HepG2 (cell line): ENCODE data around the gene ALMS1. TPM values are rescaled to one million over a fixed set of nuclear protein-coding genes. Genes with fewer than 3 reads are reported as not detected.

ENCODE experiments used
- ARHGAP35 ChIP-seq: sonication (generic); formaldehyde crosslinking; IDR thresholded peaks from 2 replicates; pipeline ENCODE4 v1.9.0; 2022; ENCODE audit warnings: mild to moderate bottlenecking, inconsistent platforms, moderate library complexity, missing genetic modification reagents, borderline replicate concordance
- ATF7-NPFF ChIP-seq: sonication (generic); formaldehyde crosslinking; IDR thresholded peaks from 2 replicates; pipeline ENCODE4 v1.8.1; 2023; ENCODE audit warnings: mild to moderate bottlenecking, low read depth, missing genetic modification reagents, moderate library complexity
- CHD2 ChIP-seq: IDR thresholded peaks from 2 replicates; pipeline ENCODE4 v1.6.1; 2011; ENCODE audit warnings: low read depth, low read length, improper control_type of control experiment
- CREB1 ChIP-seq, 2 experiments: fragments of 450-650 bp in 1 of 2; IDR thresholded peaks; 2 replicates each; pipeline ENCODE4 v1.6.1; 2016 to 2017; ENCODE audit warnings: control low read depth in 1 of 2, mild to moderate bottlenecking in 1 of 2, missing compliant biosample characterization in 1 of 2, missing genetic modification characterization in 1 of 2
- DDIT3 ChIP-seq: sonication (generic); formaldehyde crosslinking; IDR thresholded peaks from 2 replicates; pipeline ENCODE4 v1.4.0; 2020; ENCODE audit warnings: mild to moderate bottlenecking, missing genetic modification reagents
- EHMT2 ChIP-seq: fragments of 200-600 bp; sonication (generic); IDR thresholded peaks from 2 replicates; pipeline ENCODE4 v1.7.0; 2017; ENCODE audit warnings: antibody characterized with exemption, low read depth, low read length, borderline replicate concordance
- HES4 ChIP-seq: sonication (generic); formaldehyde crosslinking; IDR thresholded peaks from 2 replicates; pipeline ENCODE4 v1.9.0; 2021; ENCODE audit warnings: mild to moderate bottlenecking, missing genetic modification reagents, borderline replicate concordance
- HOXA7 ChIP-seq: sonication (generic); formaldehyde crosslinking; IDR thresholded peaks from 2 replicates; pipeline ENCODE4 v1.8.1; 2022; ENCODE audit warnings: mild to moderate bottlenecking, missing genetic modification reagents, moderate library complexity
- ISL2 ChIP-seq: sonication (generic); formaldehyde crosslinking; IDR thresholded peaks from 2 replicates; pipeline ENCODE4 v1.5.0; 2020; ENCODE audit warnings: missing genetic modification reagents
- MAFK ChIP-seq, 2 experiments: IDR thresholded peaks in 1 of 2; conservative IDR thresholded peaks in 1 of 2; 2 replicates each; pipeline ENCODE4 v1.6.1; 2011; ENCODE audit warnings: improper control_type of control experiment in 2 of 2, low read length in 2 of 2
- NAIF1 ChIP-seq: sonication (generic); formaldehyde crosslinking; IDR thresholded peaks from 2 replicates; pipeline ENCODE4 v1.5.0; 2020; ENCODE audit warnings: mild to moderate bottlenecking, missing genetic modification reagents, borderline replicate concordance
- POLR2A ChIP-seq, 2 experiments: IDR thresholded peaks; 2 replicates each; pipeline ENCODE4 v1.6.1; 2011; ENCODE audit warnings: low read depth in 2 of 2, low read length in 2 of 2, mild to moderate bottlenecking in 1 of 2, moderate library complexity in 1 of 2; ENCODE audit not compliant: insufficient read depth in 1 of 2
- RXRA ChIP-seq: sonication (generic); formaldehyde crosslinking; IDR thresholded peaks from 2 replicates; pipeline ENCODE4 v1.5.1; 2020; ENCODE audit warnings: missing genetic modification reagents
- RXRB ChIP-seq: IDR thresholded peaks from 2 replicates; pipeline ENCODE4 v1.6.1; 2016; ENCODE audit warnings: borderline replicate concordance, missing genetic modification reagents, missing compliant biosample characterization
- SAFB2 ChIP-seq: sonication (generic); formaldehyde crosslinking; IDR thresholded peaks from 2 replicates; pipeline ENCODE4 v1.5.1; 2020; ENCODE audit warnings: missing genetic modification reagents, low read depth, mild to moderate bottlenecking, borderline replicate concordance
- SP4 ChIP-seq: sonication (generic); formaldehyde crosslinking; IDR thresholded peaks from 2 replicates; pipeline ENCODE4 v1.8.1; 2023; ENCODE audit warnings: mild to moderate bottlenecking, missing genetic modification reagents
- USF2 ChIP-seq, 2 experiments: sonication (generic) in 1 of 2; formaldehyde crosslinking in 1 of 2; IDR thresholded peaks; 2 replicates each; pipeline versions ENCODE4 v1.5.1 to v1.6.1; 2011 to 2020; ENCODE audit warnings: borderline replicate concordance in 1 of 2, low read depth in 1 of 2, low read length in 1 of 2, mild to moderate bottlenecking in 1 of 2, missing genetic modification reagents in 1 of 2, moderate library complexity in 1 of 2
- XRCC5 ChIP-seq: fragments of 200-400 bp; formaldehyde crosslinking; optimal IDR thresholded peaks from 2 replicates; pipeline ENCODE3; 2017; ENCODE audit warnings: mild to moderate bottlenecking, low read length
- ZNF34 ChIP-seq: sonication (generic); formaldehyde crosslinking; IDR thresholded peaks from 2 replicates; pipeline ENCODE4 v1.4.0; 2020; ENCODE audit warnings: mild to moderate bottlenecking, missing genetic modification reagents, borderline replicate concordance
- ZNF589 ChIP-seq: sonication (generic); formaldehyde crosslinking; conservative IDR thresholded peaks from 2 replicates; pipeline ENCODE4 v1.8.0; 2022; ENCODE audit warnings: mild to moderate bottlenecking, moderate library complexity, missing genetic modification reagents
- ZNF672 ChIP-seq: sonication (generic); formaldehyde crosslinking; IDR thresholded peaks from 2 replicates; pipeline ENCODE4 v1.8.1; 2022; ENCODE audit warnings: missing genetic modification reagents
- ZNF770 ChIP-seq: sonication (generic); formaldehyde crosslinking; IDR thresholded peaks from 2 replicates; pipeline ENCODE4 v1.5.0; 2020; ENCODE audit warnings: mild to moderate bottlenecking, missing genetic modification reagents
- ZNF816 ChIP-seq: sonication (generic); formaldehyde crosslinking; IDR thresholded peaks from 2 replicates; pipeline ENCODE4 v1.8.0; 2022; ENCODE audit warnings: missing genetic modification reagents, mild to moderate bottlenecking, borderline replicate concordance
- polyA plus RNA-seq, 8 experiments: library from polyadenylated mRNA; depleted of rRNA in 3 of 8; stranded (reverse) in 7 of 8; unstranded in 1 of 8; fragments of >200 nt; fragmentation: Illumina TruSeq in 4 of 8; extraction: Trizol in 4 of 8; gene quantifications; 2 replicates each; pipeline versions ENCODE4 v1.2.1 to v1.2.3, GENCODE V29; 2011 to 2016; ENCODE audit warnings: low read depth in 4 of 8, missing spikeins in 1 of 8, mixed read lengths in 1 of 8; ENCODE audit not compliant: insufficient read depth in 1 of 8
- total RNA-seq, 5 experiments: library from RNA; depleted of rRNA; stranded (reverse); fragments of >200 nt; fragmentation: Illumina TruSeq; extraction: Trizol; gene quantifications; 2 replicates each; pipeline ENCODE4 v1.2.3, GENCODE V29; 2016; ENCODE audit warnings: low read depth in 1 of 5

ALMS1 gene
- total and polyA plus RNA-seq, 2 of the 13 experiments (the other 11 are each of a cell fraction or from before 2014, with no cell fraction given) = 12.9 to 21.2 TPM

- TF ChIP-seq USF2 (IDR thresholded peaks at IDR 0.05; ENCODE audit: low read depth, low read length) = no peak
- 0 out of 2 replicates have a peak, but pooled peaks have one; percentile 50 for TF ChIP-seq USF2 (CRISPR knock-in tag; IDR thresholded peaks at IDR 0.05; ENCODE audit: borderline replicate concordance)
- peak; percentile 3 for TF ChIP-seq XRCC5
- 0 out of 2 replicates have a peak, but pooled peaks have one; percentile 4 for TF ChIP-seq DDIT3 (CRISPR knock-in tag)
- TF ChIP-seq RXRB (CRISPR knock-in tag) = 0 out of 2 replicates have a peak, but pooled peaks have one; percentile 0
- TF ChIP-seq ZNF672 (CRISPR knock-in tag) = no peak
- TF ChIP-seq POLR2A (IDR thresholded peaks at IDR 0.05; ENCODE audit: insufficient read depth in 1 of 2, low read depth in 2 of 2, low read length in 2 of 2) = peak in 1 of 2 experiments; percentile 36; a peak in 1 of 4 replicates
- TF ChIP-seq ZNF770 = 0 out of 2 replicates have a peak, but pooled peaks have one; percentile 48
- TF ChIP-seq ATF7-NPFF (CRISPR knock-in tag) = peak; percentile 15; the same call in 1 of the 2 replicates
- peak; percentile 27; the same call in 1 of the 2 replicates for TF ChIP-seq ZNF589 (CRISPR knock-in tag)
- TF ChIP-seq ARHGAP35 (CRISPR knock-in tag) = no peak
- TF ChIP-seq HOXA7 (CRISPR knock-in tag) = 0 out of 2 replicates have a peak, but pooled peaks have one; percentile 56
- TF ChIP-seq CREB1 (IDR thresholded peaks at IDR 0.05) = no peak
- peak; percentile 27; the same call in 1 of the 2 replicates for TF ChIP-seq CREB1 (CRISPR knock-in tag; IDR thresholded peaks at IDR 0.05)
- no peak for TF ChIP-seq SP4 (CRISPR knock-in tag)
- no peak for TF ChIP-seq HES4 (CRISPR knock-in tag)
- 0 out of 2 replicates have a peak, but pooled peaks have one; percentile 15 for TF ChIP-seq ZNF34
- TF ChIP-seq EHMT2 = no peak
- TF ChIP-seq MAFK (conservative IDR thresholded peaks at IDR 0.05 in 1 of 2, IDR thresholded peaks at IDR 0.05 in 1 of 2; ENCODE audit: low read length in 2 of 2) = no peak
- TF ChIP-seq NAIF1 (CRISPR knock-in tag) = peak; percentile 61
- no peak for TF ChIP-seq CHD2
- no peak for TF ChIP-seq ISL2 (CRISPR knock-in tag)
- 0 out of 2 replicates have a peak, but pooled peaks have one; percentile 15 for TF ChIP-seq SAFB2 (CRISPR knock-in tag)
- 0 out of 2 replicates have a peak, but pooled peaks have one; percentile 60 for TF ChIP-seq ZNF816
- TF ChIP-seq RXRA (CRISPR knock-in tag) = 0 out of 2 replicates have a peak, but pooled peaks have one; percentile 2
Observed at GRCh38 chr2:73386342-73386868, 769 bp downstream of the ALMS1 start (continued).
